ENCODE results near the gene OR5AR1. TPM values are rescaled to one million over a fixed set of nuclear protein-coding genes. Genes with fewer than 3 reads are reported as not detected.

OR5AR1 gene
- total RNA-seq, 1 donor from 2014 or later: not detected

DNA sequence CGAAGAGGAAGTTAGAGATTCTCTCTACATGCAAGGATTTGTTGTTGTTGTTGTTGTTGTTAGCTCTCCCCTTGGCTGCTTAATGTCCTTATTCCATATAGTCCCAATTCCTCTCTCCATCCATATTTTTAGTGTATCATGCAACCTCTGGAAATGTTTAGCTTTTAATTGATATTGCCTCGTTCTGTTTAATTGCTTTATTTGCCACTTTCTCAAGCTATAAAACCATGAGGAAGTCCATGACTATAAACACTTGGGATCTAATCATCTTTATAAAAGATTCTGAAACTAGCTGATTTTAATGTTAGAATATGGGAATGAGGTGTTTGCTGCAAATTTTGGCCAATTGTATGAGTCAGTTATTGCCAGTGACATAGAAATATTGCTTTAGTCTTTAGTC, 29.9 kb downstream of the OR5AR1 start:
- H3K36me3 Mint-ChIP-seq: no peaks in the 10 kb centered on the region
- H3K4me3 ChIP-seq: no peak overlapping the region
- no peaks in the 10 kb centered on the region for H4K20me1 ChIP-seq (ENCODE audit: low read depth)
- DNase-seq (ENCODE audit: low spot score): no peak
- H3K9me3 ChIP-seq (ENCODE audit: low read depth): no peaks in the 10 kb centered on the region
- H3K9ac ChIP-seq: no peak overlapping the region
- H3K79me2 ChIP-seq (ENCODE audit: low read depth): no peaks in the 10 kb centered on the region
- H3K4me3 Mint-ChIP-seq: no peak overlapping the region
- H3F3A ChIP-seq (ENCODE audit: low read depth): no peaks in the 10 kb centered on the region
- no peak for TF ChIP-seq EZH2 (IDR thresholded peaks at IDR 0.05)
- TF ChIP-seq, protein P1, sequence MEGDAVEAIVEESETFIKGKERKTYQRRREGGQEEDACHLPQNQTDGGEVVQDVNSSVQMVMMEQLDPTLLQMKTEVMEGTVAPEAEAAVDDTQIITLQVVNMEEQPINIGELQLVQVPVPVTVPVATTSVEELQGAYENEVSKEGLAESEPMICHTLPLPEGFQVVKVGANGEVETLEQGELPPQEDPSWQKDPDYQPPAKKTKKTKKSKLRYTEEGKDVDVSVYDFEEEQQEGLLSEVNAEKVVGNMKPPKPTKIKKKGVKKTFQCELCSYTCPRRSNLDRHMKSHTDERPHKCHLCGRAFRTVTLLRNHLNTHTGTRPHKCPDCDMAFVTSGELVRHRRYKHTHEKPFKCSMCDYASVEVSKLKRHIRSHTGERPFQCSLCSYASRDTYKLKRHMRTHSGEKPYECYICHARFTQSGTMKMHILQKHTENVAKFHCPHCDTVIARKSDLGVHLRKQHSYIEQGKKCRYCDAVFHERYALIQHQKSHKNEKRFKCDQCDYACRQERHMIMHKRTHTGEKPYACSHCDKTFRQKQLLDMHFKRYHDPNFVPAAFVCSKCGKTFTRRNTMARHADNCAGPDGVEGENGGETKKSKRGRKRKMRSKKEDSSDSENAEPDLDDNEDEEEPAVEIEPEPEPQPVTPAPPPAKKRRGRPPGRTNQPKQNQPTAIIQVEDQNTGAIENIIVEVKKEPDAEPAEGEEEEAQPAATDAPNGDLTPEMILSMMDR (IDR thresholded peaks at IDR 0.05): no peak
- no peak for TF ChIP-seq EZH2phosphoT487 (IDR thresholded peaks at IDR 0.05)
- H2AFZ ChIP-seq (replicated peaks): peak overlapping the region; percentile 57
- H3K27ac Mint-ChIP-seq: no peak overlapping the region
- H3K27ac ChIP-seq: no peak overlapping the region
- no peaks in the 10 kb centered on the region for H3K27me3 Mint-ChIP-seq (ENCODE audit: insufficient read depth, low read depth)
- H3K36me3 ChIP-seq: no peaks in the 10 kb centered on the region
- H3K4me1 Mint-ChIP-seq: no peaks in the 10 kb centered on the region
- H3K27me3 ChIP-seq: no peaks in the 10 kb centered on the region
- no peaks in the 10 kb centered on the region for H3K9me3 Mint-ChIP-seq
- H3K4me2 ChIP-seq: no peak overlapping the region
- no peaks in the 10 kb centered on the region for H3K4me1 ChIP-seq

DNA sequence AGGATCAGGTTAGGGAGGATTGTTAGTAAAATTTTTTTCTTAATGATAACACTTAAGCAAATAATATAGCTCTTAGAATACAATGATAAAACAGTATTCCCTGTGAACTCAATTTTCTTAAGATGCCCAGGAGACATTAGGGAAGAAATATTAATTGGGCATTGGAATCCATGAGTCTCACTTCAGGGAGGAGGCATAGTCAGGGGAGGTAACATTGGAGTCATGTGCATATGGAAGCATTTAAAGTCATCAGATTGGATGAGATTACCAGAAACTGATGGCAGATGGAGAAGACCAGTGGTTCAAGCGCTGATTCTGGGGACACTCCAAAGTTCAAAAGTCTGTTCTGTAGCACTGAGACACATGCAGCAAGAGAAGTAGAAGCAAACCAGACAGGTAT, 35.3 kb downstream of the OR5AR1 start, which contains the start of gene OR9G1:
Gene OR9G1, plus strand, starts transcription at position 301 of the 400 bp plus-strand sequence. CDS start 1,293 bp downstream, outside the sequence.
- Histone ChIP-seq H3K27ac (no peak within 1 kb of the TSS), H3K4me1 (no peaks in the 10 kb centered on the region), H3F3A (ENCODE audit: low read depth) (no peaks in the 10 kb centered on the region), H2AFZ (replicated peaks) (no peak within 1 kb of the TSS), H3K79me2 (ENCODE audit: low read depth) (no peaks in the 10 kb centered on the region), H3K4me2 (no peak within 1 kb of the TSS), H3K36me3 (no peaks in the 10 kb centered on the region), H3K9ac (no peak within 1 kb of the TSS), H4K20me1 (ENCODE audit: low read depth) (no peaks in the 10 kb centered on the region), H3K27me3 (no peaks in the 10 kb centered on the region), H3K9me3 (ENCODE audit: low read depth) (no peaks in the 10 kb centered on the region), H3K4me3 (no peak within 1 kb of the TSS)
- no peaks in the 10 kb centered on the region for H3K27me3 Mint-ChIP-seq (ENCODE audit: insufficient read depth, low read depth)
- H3K27ac Mint-ChIP-seq: no peak within 1 kb of the TSS
- H3K9me3 Mint-ChIP-seq: no peaks in the 10 kb centered on the region
- H3K36me3 Mint-ChIP-seq: no peaks in the 10 kb centered on the region
- no peak within 1 kb of the TSS for H3K4me3 Mint-ChIP-seq
- TF ChIP-seq EZH2 (IDR thresholded peaks at IDR 0.05): no peak
- TF ChIP-seq, protein P1 (IDR thresholded peaks at IDR 0.05): no peak
- TF ChIP-seq EZH2phosphoT487 (IDR thresholded peaks at IDR 0.05): no peak
- H3K4me1 Mint-ChIP-seq: no peaks in the 10 kb centered on the region
- DNase-seq (ENCODE audit: low spot score): no peak

DNA sequence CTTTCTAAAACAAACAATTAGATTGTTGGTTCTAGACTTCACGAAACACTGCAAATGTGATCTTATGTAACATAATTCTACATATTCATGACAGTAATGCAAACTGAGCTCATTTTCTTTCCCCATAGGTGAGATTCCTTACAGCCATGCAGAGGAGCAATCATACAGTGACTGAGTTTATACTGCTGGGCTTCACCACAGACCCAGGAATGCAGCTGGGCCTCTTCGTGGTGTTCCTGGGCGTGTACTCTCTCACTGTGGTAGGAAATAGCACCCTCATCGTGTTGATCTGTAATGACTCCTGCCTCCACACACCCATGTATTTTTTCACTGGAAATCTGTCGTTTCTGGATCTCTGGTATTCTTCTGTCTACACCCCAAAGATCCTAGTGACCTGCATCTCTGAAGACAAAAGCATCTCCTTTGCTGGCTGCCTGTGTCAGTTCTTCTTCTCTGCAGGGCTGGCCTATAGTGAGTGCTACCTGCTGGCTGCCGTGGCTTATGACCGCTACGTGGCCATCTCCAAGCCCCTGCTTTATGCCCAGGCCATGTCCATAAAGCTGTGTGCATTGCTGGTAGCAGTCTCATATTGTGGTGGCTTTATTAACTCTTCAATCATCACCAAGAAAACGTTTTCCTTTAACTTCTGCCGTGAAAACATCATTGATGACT, 36.9 kb downstream of the OR5AR1 start:
- Histone ChIP-seq H3K9me3 (ENCODE audit: low read depth) (no peaks in the 10 kb centered on the region), H3F3A (ENCODE audit: low read depth) (no peaks in the 10 kb centered on the region), H3K9ac (no peak overlapping the region), H3K27me3 (no peaks in the 10 kb centered on the region), H3K27ac (no peak overlapping the region), H3K79me2 (ENCODE audit: low read depth) (no peaks in the 10 kb centered on the region), H3K4me1 (no peaks in the 10 kb centered on the region), H4K20me1 (ENCODE audit: low read depth) (no peaks in the 10 kb centered on the region), H2AFZ (replicated peaks) (no peak overlapping the region), H3K4me2 (no peak overlapping the region), H3K4me3 (no peak overlapping the region), H3K36me3 (no peaks in the 10 kb centered on the region)
- Mint-ChIP-seq H3K4me1 (no peaks in the 10 kb centered on the region), H3K36me3 (no peaks in the 10 kb centered on the region), H3K27ac (no peak overlapping the region), H3K9me3 (no peaks in the 10 kb centered on the region), H3K4me3 (no peak overlapping the region), H3K27me3 (ENCODE audit: insufficient read depth, low read depth) (no peaks in the 10 kb centered on the region)
- DNase-seq (ENCODE audit: low spot score): no peak
- TF ChIP-seq, protein P1 (IDR thresholded peaks at IDR 0.05): no peak
- TF ChIP-seq EZH2 (IDR thresholded peaks at IDR 0.05) (no peak), EZH2phosphoT487 (IDR thresholded peaks at IDR 0.05) (no peak)
